ENCODE measurements around the gene GNRH2.
"Not testable (repeated sequence)": the region's sequence is repeated elsewhere in the genome, so short reads cannot be mapped to it uniquely, and the experiment has no call there.

Gene GNRH2

DNA sequence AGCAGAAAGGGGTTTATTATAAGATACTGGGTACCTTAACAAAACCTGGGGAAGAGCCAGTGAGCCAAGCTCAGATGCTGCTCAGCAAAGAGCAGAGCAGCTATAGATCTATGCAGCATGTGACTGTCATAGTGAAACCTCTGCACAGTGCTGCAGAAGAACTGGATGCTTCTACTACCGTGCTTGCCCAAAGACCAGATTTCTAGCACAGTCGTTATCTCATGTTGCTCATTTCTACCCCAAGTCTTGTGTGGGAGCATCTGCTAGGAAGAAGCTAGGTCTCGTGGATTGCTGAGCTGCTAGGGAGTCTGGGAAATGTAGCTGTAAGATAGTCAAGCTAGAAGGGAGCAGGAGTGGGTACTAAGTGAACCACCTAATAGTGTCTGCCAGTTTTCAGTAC is 31.7 kb upstream of the GNRH2 start:
- TF ChIP-seq, protein P1, sequence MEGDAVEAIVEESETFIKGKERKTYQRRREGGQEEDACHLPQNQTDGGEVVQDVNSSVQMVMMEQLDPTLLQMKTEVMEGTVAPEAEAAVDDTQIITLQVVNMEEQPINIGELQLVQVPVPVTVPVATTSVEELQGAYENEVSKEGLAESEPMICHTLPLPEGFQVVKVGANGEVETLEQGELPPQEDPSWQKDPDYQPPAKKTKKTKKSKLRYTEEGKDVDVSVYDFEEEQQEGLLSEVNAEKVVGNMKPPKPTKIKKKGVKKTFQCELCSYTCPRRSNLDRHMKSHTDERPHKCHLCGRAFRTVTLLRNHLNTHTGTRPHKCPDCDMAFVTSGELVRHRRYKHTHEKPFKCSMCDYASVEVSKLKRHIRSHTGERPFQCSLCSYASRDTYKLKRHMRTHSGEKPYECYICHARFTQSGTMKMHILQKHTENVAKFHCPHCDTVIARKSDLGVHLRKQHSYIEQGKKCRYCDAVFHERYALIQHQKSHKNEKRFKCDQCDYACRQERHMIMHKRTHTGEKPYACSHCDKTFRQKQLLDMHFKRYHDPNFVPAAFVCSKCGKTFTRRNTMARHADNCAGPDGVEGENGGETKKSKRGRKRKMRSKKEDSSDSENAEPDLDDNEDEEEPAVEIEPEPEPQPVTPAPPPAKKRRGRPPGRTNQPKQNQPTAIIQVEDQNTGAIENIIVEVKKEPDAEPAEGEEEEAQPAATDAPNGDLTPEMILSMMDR (IDR thresholded peaks at IDR 0.05; ENCODE audit: insufficient read depth, low read depth, low read length, missing control alignments) = no peak
- no peak overlapping the region for H3K4me3 ChIP-seq (ENCODE audit: low read depth, low read length)
- DNase-seq (ENCODE audit: low read depth) = no peak

GRCh38 chr20:3013771-3014170 is 29.7 kb upstream of the GNRH2 start:
- TF ChIP-seq, protein P1 (IDR thresholded peaks at IDR 0.05; ENCODE audit: insufficient read depth, low read depth, low read length, missing control alignments) = no peak
- no peak overlapping the region for H3K4me3 ChIP-seq (ENCODE audit: low read depth, low read length)
- DNase-seq (ENCODE audit: low read depth) = no peak

- DNase-seq (ENCODE audit: low read depth) = no peak
- no peak overlapping the region for H3K4me3 ChIP-seq (ENCODE audit: low read depth, low read length)
- TF ChIP-seq, protein P1 (IDR thresholded peaks at IDR 0.05; ENCODE audit: insufficient read depth, low read depth, low read length, missing control alignments) = no peak
Observed at GRCh38 chr20:3014179-3014578, 29.2 kb upstream of the GNRH2 start.

DNA sequence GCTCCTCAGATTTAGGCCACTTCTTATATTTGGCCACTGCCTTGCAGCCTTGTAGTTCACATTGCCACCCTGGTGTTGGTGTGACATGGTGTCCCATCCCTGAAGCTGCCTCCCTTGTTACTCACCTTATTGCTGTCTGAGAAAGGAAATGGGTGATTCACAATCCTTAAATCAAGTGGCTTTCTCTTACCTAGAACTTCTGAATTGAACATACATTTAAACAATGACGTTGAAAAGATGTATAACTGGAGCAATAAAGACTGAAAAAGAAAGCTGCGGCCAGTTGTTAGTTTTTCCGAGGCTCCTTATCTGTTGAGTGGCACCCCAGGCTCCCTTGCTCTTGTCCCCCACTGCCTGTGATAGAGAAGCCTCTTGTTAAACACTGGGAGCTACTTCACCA is 28.8 kb upstream of the GNRH2 start:
- no peak overlapping the region for H3K4me3 ChIP-seq (ENCODE audit: low read depth, low read length)
- DNase-seq (ENCODE audit: low read depth) = no peak

DNA sequence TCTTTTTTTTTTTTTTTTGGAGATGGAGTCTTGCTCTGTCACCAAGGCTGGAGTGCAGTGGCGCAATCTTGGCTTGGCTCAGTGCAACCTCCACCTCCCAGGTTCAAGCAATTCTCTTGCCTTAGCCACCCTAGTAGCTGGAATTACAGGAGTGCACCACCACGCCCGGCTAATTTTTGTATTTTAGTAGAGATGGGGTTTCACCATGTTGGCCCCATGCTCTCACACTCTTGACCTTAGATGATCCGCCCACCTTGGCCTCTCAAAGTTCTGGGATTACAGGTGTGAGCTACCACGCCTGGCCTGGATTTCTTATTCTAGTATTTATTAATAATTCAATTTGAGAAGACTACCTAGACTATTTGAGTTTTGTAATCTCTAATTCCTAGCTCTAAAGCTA is 28.1 kb upstream of the GNRH2 start:
- H3K4me3 ChIP-seq (ENCODE audit: low read depth, low read length); DNase-seq (ENCODE audit: low read depth): not testable (repeated sequence)

More for the DNA sequence above, 28.8 kb upstream of the GNRH2 start:
- TF ChIP-seq, protein P1 (IDR thresholded peaks at IDR 0.05; ENCODE audit: insufficient read depth, low read depth, low read length, missing control alignments) = no peak

GRCh38 chr20:3021327-3021726 is 22.1 kb upstream of the GNRH2 start:
- no peak overlapping the region for H3K4me3 ChIP-seq (ENCODE audit: low read depth, low read length)
- DNase-seq (ENCODE audit: low read depth) = no peak
- TF ChIP-seq, protein P1 (IDR thresholded peaks at IDR 0.05; ENCODE audit: insufficient read depth, low read depth, low read length, missing control alignments) = no peak

DNA sequence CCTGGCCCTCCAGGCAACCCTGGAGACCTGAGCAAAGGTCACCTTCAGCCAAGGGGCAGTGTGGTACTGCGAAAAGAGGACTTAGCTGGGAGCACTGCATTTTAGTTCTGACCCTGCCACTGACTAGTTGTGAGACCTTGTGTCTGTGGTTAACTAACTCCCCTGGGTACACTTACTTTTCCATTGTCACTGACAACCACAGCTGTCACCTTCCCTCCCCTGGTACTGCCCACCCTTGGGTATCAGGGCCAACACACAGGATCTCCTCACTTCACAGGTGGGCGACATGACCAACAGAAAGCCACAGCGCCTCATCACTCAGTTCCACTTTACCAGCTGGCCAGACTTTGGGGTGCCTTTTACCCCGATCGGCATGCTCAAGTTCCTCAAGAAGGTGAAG is 21.6 kb upstream of the GNRH2 start:
- TF ChIP-seq, protein P1 (IDR thresholded peaks at IDR 0.05; ENCODE audit: insufficient read depth, low read depth, low read length, missing control alignments) = no peak
- H3K4me3 ChIP-seq (ENCODE audit: low read depth, low read length) = no peak overlapping the region
- DNase-seq (ENCODE audit: low read depth) = no peak

GRCh38 chr20:3022559-3023490 is 20.6 kb upstream of the GNRH2 start:
- not testable (repeated sequence) for DNase-seq (ENCODE audit: low read depth); H3K4me3 ChIP-seq (ENCODE audit: low read depth, low read length)

Measured in GM12865 (cell line).